Measurements from ENCODE around the gene PAPLN.

The PAPLN gene

GRCh38 chr14:73234029-73234428 lies 3.3 kb upstream of the PAPLN start:
- DNase-seq (ENCODE audit: low read depth in 1 of 2, low spot score in 1 of 2): no peak
- Histone ChIP-seq H3K4me3 (replicated peaks; ENCODE audit: insufficient read depth, low read length) (no peak overlapping the region), H3K27me3 (ENCODE audit: insufficient read depth, poor library complexity, severe bottlenecking) (peaks cover 11% of the 10 kb centered on the region), H3K27ac (replicated peaks) (no peak overlapping the region)
- no peak for TF ChIP-seq REST (IDR thresholded peaks at IDR 0.05; ENCODE audit: insufficient replicate concordance, low read depth)
- TF ChIP-seq, protein P1, sequence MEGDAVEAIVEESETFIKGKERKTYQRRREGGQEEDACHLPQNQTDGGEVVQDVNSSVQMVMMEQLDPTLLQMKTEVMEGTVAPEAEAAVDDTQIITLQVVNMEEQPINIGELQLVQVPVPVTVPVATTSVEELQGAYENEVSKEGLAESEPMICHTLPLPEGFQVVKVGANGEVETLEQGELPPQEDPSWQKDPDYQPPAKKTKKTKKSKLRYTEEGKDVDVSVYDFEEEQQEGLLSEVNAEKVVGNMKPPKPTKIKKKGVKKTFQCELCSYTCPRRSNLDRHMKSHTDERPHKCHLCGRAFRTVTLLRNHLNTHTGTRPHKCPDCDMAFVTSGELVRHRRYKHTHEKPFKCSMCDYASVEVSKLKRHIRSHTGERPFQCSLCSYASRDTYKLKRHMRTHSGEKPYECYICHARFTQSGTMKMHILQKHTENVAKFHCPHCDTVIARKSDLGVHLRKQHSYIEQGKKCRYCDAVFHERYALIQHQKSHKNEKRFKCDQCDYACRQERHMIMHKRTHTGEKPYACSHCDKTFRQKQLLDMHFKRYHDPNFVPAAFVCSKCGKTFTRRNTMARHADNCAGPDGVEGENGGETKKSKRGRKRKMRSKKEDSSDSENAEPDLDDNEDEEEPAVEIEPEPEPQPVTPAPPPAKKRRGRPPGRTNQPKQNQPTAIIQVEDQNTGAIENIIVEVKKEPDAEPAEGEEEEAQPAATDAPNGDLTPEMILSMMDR (IDR thresholded peaks at IDR 0.05; ENCODE audit: insufficient read depth, low read length): no peak
- TF ChIP-seq POLR2AphosphoS5 (IDR thresholded peaks at IDR 0.05; ENCODE audit: low read depth): no peak
- no peak for TF ChIP-seq GABPA (IDR thresholded peaks at IDR 0.05; ENCODE audit: low read depth)
- no peak for TF ChIP-seq SPI1 (IDR thresholded peaks at IDR 0.05; ENCODE audit: borderline replicate concordance, low read depth)

DNA sequence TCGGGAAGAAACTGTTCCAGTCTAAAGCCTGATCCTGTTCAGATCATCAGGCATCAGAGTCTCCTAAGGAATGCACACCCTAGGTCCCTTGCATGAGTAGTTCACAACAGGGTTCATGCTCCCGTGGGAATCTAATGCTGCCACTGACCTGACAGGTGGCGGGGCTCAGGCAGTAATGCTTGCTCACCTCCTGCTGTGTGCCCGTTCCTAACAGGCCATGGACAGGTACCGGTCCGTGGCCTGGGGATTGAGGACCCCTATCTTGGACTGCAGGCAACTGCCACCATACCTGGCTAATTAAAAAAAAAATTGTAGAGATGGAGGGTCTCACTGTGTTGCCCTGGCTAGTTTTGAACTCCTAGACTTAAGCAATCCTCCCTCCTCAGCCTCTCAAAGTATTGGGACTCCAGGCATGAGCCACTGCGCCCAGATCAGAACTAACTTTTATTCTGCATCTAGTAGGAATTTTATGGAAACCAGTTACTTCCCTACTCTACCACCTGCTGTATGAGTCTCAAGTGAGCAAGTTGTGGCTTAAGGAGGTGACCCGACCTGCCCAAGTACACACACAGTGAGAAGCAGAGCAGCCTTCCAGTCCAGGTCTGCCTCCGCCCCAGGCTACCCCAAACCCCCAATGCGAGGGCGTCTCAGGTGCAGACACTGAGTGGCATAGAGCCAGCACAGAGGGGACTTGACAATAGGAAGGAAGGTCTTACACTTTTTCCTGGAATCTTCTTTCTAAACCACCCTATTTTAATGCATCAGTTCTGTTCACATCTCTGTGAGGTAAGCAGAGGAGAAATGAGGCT lies 2.5 kb upstream of the PAPLN start:
- H3K4me3 ChIP-seq (replicated peaks; ENCODE audit: insufficient read depth, low read length): no peak overlapping the region
- no peak for DNase-seq (ENCODE audit: low read depth in 1 of 2, low spot score in 1 of 2)
- TF ChIP-seq REST (IDR thresholded peaks at IDR 0.05; ENCODE audit: insufficient replicate concordance, low read depth): no peak
- TF ChIP-seq SPI1 (IDR thresholded peaks at IDR 0.05; ENCODE audit: borderline replicate concordance, low read depth): no peak
- TF ChIP-seq POLR2AphosphoS5 (IDR thresholded peaks at IDR 0.05; ENCODE audit: low read depth): no peak
- TF ChIP-seq, protein P1 (IDR thresholded peaks at IDR 0.05; ENCODE audit: insufficient read depth, low read length): no peak
- TF ChIP-seq GABPA (IDR thresholded peaks at IDR 0.05; ENCODE audit: low read depth): no peak
- H3K27me3 ChIP-seq (ENCODE audit: insufficient read depth, poor library complexity, severe bottlenecking): peaks cover 14% of the 10 kb centered on the region
- H3K27ac ChIP-seq (replicated peaks): no peak overlapping the region

- no peak overlapping the region for H3K27ac ChIP-seq (replicated peaks)
- TF ChIP-seq REST (IDR thresholded peaks at IDR 0.05; ENCODE audit: insufficient replicate concordance, low read depth): no peak
- TF ChIP-seq, protein P1 (IDR thresholded peaks at IDR 0.05; ENCODE audit: insufficient read depth, low read length): no peak
- no peak for TF ChIP-seq SPI1 (IDR thresholded peaks at IDR 0.05; ENCODE audit: borderline replicate concordance, low read depth)
- TF ChIP-seq GABPA (IDR thresholded peaks at IDR 0.05; ENCODE audit: low read depth): no peak
- no peak for TF ChIP-seq POLR2AphosphoS5 (IDR thresholded peaks at IDR 0.05; ENCODE audit: low read depth)
- no peak overlapping the region for H3K4me3 ChIP-seq (replicated peaks; ENCODE audit: insufficient read depth, low read length)
- no peak for DNase-seq (ENCODE audit: low read depth in 1 of 2, low spot score in 1 of 2)
- peaks cover 14% of the 10 kb centered on the region for H3K27me3 ChIP-seq (ENCODE audit: insufficient read depth, poor library complexity, severe bottlenecking)
These were observed 1.7 kb upstream of the PAPLN start for GRCh38 chr14:73235531-73236155.

Measured in HL-60 (cell line).